Measurements from ENCODE around the gene CCDC171.
A peak's percentile ranks its signal among the peaks of the same experiment; 100 is the strongest.
"Not testable (repeated sequence)": the region's sequence is repeated elsewhere in the genome, so short reads cannot be mapped to it uniquely, and the experiment has no call there.

Gene CCDC171

DNA sequence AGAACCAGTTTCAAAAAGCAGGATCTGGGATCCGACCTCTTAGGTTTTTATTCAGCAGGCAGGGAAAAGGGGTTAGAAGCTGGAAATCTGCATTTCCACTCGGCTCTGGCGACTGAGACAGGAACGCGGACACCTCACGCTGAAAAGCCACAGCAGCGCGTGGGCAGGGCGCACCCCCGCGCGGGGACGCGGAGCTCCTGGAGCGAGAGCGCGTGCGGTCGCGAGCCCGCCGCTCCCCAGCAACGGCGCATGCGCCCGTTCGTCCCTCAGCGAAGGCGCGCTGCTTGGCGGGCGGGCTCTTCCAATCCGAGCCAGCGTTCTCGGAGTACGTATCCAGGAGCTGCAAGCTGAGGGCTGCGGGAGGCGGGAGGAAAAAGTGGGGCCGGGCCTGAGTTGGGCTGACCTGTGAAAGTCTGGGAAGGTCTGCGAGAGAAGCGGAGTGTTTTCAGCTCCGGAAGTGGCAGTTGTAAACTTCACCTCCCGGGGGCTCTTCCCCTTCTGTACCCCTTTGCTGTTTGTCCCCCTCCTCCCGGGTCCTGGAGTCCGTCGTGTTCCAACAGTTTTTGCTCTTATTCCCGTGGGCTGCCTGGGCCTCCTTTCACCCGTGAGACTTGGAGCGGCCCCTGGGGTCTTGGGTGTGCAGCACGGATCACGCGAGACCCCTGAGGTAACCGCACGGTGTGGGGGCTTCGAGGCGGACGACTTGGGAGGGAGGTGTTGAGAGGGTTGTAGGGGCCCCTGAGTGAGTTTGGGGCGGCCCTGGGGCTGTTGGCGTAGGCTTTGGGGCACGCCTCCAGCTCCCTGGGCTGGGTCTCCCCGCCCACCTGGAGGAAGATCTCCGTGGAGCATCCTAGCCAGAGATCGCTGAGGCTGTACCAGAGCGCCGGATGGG is at the start of gene CCDC171:
TSS of gene CCDC171 (plus strand) at position 408 of the 892 bp plus-strand sequence. CDS start 11,046 bp downstream, outside the sequence.
- Mint-ChIP-seq H3K27me3 (no peaks in the 10 kb centered on the region), H3K36me3 (no peaks in the 10 kb centered on the region), H3K9me3 (ENCODE audit: low read depth) (no peaks in the 10 kb centered on the region), H3K4me3 (peak within 1 kb of the TSS; percentile 91), H3K4me1 (ENCODE audit: low read depth) (peaks cover 13% of the 10 kb centered on the region), H3K27ac (peak within 1 kb of the TSS; percentile 81)

DNA sequence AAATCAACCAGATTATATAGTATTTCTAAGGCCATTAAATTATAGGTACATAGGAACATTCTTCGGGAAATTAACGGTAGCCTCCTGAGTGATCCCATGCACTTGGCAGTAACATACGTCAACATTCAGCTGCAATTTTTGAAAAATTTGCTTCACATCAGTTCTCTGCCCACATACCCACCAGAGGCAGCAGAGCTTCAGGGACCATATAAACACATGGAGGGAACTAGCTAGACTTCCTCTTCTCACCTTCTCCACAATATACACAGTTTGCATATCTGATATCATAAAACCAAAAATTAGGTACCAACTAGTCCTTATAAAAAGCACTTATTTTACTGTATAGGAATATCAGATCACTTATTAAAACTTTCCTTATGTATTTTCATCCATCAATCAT is 46.9 kb upstream of the CCDC171 start:
- Mint-ChIP-seq H3K27ac (peak overlapping the region; percentile 41), H3K27me3 (no peaks in the 10 kb centered on the region), H3K4me1 (ENCODE audit: low read depth) (peaks cover 67% of the 10 kb centered on the region), H3K4me3 (no peak overlapping the region), H3K9me3 (ENCODE audit: low read depth) (no peaks in the 10 kb centered on the region), H3K36me3 (peaks cover 8% of the 10 kb centered on the region)

DNA sequence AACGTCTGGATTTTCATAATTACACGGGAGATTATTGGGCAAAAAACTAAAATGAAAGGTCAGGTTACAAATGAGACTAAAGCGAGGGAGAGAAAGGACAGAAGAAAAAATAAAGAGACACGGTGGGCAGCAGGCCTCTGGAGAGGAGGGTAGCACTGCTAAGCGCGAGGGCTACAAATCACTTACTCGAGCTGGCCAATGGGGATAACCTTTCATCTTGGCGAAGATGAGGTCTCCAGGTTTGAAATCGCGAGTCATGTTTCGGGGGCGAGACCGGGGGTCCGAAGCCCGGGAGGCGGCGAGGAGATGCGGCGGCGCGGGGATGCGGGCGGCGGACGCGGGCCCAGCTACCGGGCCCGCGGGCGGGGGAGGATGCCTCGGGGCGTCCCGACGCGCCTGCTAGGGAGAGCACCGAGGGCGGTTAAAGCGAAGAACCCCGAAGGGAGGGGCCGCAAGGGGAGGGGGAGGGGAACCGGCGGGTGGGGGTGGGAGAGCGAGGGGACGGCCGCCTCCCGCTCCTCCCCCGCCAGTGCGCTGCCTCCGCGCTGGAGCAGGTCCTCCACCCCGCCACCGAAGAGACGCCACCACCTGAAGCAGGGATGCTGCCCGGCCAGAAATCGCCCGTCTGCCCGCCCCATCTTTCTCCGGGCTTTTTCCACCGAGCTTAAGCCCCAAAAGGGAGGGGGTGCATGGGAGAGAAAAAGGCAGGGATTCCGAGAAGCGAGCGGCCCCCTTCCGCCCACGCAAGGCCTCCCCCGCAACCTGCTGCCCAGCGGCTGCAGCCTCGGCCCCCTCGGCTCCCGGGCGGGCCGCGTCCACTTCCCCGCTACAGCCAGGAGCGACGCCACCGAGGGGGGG is 42.7 kb upstream of the CCDC171 start:
- H3K36me3 Mint-ChIP-seq = peaks cover 4% of the 10 kb centered on the region
- peak overlapping the region; percentile 88 for H3K27ac Mint-ChIP-seq
- H3K27me3 Mint-ChIP-seq = no peaks in the 10 kb centered on the region
- H3K4me1 Mint-ChIP-seq (ENCODE audit: low read depth) = peaks cover 57% of the 10 kb centered on the region
- H3K4me3 Mint-ChIP-seq = peak overlapping the region; percentile 90
- H3K9me3 Mint-ChIP-seq (ENCODE audit: low read depth) = no peaks in the 10 kb centered on the region

DNA sequence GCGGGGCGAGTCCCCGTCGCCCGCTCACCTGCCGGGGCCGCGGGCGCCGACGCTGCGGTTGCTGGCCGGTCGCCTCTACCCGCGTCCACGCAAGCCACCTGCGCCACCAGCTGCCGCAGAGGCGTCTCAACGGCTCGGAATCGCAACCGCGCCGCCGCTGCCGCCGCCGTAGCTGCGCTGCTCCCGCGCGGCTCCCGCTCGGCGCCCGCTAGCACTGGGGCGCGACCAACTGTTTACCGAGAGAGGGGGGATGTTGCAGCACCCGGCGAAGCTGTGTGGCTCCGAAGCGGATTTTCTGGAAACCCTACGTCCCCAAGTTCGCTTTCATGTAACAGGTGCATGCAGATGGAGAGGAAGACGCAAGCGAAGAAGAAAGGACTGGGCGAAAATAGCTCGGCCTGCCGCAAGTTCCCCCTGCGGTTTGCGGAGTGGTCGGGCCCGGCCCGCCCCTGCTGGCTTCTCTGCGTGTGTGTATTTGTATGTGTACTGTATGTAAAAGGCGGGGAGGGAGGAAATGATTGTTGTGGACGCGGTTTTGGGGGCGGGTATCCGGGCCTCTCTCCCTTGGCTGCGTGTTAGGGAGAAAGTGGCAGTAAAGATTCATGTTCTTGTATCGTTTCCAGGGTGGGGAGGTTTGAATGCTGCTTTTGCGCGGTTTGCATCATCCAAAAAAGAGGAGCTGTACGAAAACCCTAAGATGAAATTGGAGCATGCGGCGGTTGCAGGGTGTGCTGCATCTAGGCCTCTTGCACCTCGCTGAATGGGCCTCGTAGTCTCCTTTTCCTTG is 41.9 kb upstream of the CCDC171 start, which contains the start of gene PSIP1:
TSS of gene PSIP1 (minus strand) at position 182 of the 787 bp plus-strand sequence. CDS start 782 bp downstream, outside the sequence.
- Mint-ChIP-seq H3K27me3 (no peaks in the 10 kb centered on the region), H3K4me1 (ENCODE audit: low read depth) (peaks cover 52% of the 10 kb centered on the region), H3K27ac (peak within 1 kb of the TSS; percentile 98), H3K4me3 (peak within 1 kb of the TSS; percentile 95), H3K9me3 (ENCODE audit: low read depth) (no peaks in the 10 kb centered on the region), H3K36me3 (peaks cover 2% of the 10 kb centered on the region)

DNA sequence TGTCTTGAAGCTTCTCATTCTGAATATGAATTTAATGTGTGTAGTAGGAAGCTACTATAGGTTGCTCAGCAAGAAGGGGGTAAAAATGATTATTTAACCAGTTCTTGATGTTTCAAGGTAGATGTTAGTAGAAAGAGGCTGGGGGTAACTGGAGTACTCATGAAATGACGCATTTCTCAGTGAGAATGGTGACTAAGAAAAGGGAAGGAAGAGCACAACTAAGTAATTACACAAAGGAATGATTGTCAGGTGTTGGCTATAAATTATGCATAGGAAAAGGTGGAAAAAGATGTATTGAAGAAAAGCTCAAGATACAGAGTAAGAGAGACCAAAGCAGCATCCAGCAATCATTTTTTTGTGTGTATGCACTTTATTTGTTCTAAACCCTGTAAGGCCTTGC is 40.6 kb upstream of the CCDC171 start:
- Mint-ChIP-seq H3K27me3 (no peaks in the 10 kb centered on the region), H3K36me3 (no peaks in the 10 kb centered on the region), H3K4me3 (peak overlapping the region; percentile 53), H3K9me3 (ENCODE audit: low read depth) (no peaks in the 10 kb centered on the region), H3K27ac (peak overlapping the region; percentile 24), H3K4me1 (ENCODE audit: low read depth) (peaks cover 40% of the 10 kb centered on the region)

DNA sequence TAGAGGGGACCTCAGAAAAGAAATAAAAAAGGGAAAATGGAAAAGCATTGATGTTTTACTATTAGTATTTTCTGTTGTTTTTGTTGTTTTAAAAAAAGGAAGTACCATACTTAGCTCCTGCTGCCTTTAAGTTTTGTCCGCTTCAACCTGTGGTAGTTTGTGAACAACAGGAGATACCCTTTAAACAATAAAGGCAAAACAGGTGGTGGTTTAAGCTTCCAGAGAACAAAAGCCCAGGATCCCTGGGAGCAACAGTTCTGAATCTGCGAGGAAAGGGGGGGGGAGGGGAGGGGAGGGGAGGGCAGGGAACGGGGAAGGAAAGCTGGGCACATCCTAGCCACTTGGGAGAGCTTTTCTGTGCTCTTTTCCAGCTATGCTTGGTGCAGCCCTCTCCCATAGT is 40.0 kb upstream of the CCDC171 start:
- Mint-ChIP-seq H3K36me3 (no peaks in the 10 kb centered on the region), H3K27ac (no peak overlapping the region), H3K4me3 (no peak overlapping the region), H3K27me3 (no peaks in the 10 kb centered on the region), H3K4me1 (ENCODE audit: low read depth) (peaks cover 35% of the 10 kb centered on the region), H3K9me3 (ENCODE audit: low read depth) (no peaks in the 10 kb centered on the region)

DNA sequence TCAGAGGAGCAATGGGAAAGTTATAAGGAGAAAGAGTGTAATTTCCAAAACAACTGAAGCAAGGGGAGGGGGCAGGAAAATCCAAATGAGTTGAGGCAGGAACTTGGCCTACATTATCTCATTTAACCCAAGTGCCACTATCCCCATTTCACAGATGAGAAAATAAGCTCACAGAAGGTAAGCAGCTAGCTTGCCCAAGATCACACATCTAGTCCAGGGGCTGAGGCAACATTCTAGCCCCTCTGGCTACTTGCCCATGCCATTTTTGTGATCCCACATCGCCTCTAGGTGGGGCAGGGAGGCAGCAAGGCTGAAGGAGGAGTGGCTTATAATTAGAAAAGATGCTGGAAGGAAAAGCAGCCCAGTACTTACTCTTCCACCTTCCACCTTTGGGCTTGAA is 39.5 kb upstream of the CCDC171 start:
- no peaks in the 10 kb centered on the region for H3K27me3 Mint-ChIP-seq
- no peaks in the 10 kb centered on the region for H3K36me3 Mint-ChIP-seq
- H3K4me1 Mint-ChIP-seq (ENCODE audit: low read depth) = peaks cover 30% of the 10 kb centered on the region
- H3K4me3 Mint-ChIP-seq = no peak overlapping the region
- no peak overlapping the region for H3K27ac Mint-ChIP-seq
- H3K9me3 Mint-ChIP-seq (ENCODE audit: low read depth) = no peaks in the 10 kb centered on the region

DNA sequence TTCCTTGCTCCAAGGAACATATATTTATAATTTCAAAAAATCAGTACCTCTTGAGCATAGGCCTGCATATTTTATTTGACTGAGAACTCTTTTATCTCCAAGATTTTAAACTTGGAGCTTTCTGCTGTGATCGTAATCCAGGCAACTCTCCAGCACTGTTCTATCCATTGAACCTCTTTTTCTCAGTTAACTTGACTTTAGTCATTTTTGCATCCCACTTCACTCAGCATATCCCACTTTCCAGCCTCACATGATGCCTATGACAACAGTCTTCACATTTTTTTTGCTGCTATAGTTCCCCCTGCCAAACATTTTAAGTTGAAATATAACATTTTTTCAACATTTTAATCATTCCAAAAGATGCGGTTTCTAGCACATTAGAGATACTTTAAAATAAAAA is 33.0 kb upstream of the CCDC171 start:
- Mint-ChIP-seq H3K27me3 (no peaks in the 10 kb centered on the region), H3K4me1 (ENCODE audit: low read depth) (peaks cover 6% of the 10 kb centered on the region), H3K9me3 (ENCODE audit: low read depth) (no peaks in the 10 kb centered on the region), H3K4me3 (no peak overlapping the region), H3K27ac (no peak overlapping the region), H3K36me3 (no peaks in the 10 kb centered on the region)

DNA sequence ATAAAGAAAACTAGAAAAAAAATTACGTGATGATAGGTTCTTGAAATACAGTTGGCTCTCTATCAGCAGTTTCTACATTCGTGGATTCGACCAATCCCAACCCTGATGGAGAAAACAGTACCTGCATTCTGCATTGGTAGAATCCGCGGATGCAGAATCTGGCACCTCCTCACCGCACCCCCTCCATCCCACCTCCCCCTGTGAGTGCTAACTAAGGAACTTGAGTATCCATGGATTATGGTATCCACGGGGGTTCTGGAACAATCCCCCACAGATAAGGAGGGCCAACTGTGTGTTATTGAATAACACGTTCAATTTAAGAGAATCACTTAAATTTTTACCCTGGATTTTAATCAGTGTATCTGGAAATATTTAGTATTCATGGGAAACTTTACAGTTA is 31.6 kb upstream of the CCDC171 start:
- no peaks in the 10 kb centered on the region for H3K27me3 Mint-ChIP-seq
- peaks cover 3% of the 10 kb centered on the region for H3K36me3 Mint-ChIP-seq
- no peak overlapping the region for H3K27ac Mint-ChIP-seq
- H3K9me3 Mint-ChIP-seq (ENCODE audit: low read depth) = no peaks in the 10 kb centered on the region
- H3K4me1 Mint-ChIP-seq (ENCODE audit: low read depth) = peaks cover 6% of the 10 kb centered on the region
- H3K4me3 Mint-ChIP-seq = no peak overlapping the region

DNA sequence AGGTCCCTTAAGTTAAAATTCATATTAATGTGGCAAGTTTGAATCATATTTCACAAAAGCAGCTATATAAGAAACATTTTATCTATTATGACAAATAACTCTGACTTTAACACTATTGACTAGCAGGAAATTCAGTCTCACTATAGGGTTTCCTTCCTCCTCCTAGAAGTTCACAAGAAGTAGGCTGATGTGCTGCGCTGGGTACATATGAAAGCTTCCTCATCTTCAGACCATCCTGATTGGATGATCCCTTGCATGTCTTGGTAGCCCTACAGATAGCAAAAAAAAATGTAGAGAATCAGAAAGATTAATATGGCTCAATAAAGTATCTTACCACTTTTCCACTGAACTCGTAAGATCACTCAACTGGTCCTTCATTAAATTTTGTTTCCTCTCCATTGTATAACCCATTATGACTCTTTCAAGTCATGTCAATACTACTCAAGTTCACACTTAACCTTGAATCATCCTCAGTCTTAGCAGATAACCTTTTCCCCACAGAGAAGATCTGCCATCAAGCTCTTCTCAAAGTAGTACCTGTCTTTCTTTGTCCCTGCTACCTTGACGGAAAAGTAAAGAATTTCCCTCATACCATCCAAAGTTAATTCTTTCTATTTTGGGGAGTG is 30.6 kb upstream of the CCDC171 start:
- H3K4me1 Mint-ChIP-seq (ENCODE audit: low read depth) = peaks cover 6% of the 10 kb centered on the region
- H3K4me3 Mint-ChIP-seq = no peak overlapping the region
- no peak overlapping the region for H3K27ac Mint-ChIP-seq
- no peaks in the 10 kb centered on the region for H3K9me3 Mint-ChIP-seq (ENCODE audit: low read depth)
- H3K27me3 Mint-ChIP-seq = no peaks in the 10 kb centered on the region
- peaks cover 3% of the 10 kb centered on the region for H3K36me3 Mint-ChIP-seq

DNA sequence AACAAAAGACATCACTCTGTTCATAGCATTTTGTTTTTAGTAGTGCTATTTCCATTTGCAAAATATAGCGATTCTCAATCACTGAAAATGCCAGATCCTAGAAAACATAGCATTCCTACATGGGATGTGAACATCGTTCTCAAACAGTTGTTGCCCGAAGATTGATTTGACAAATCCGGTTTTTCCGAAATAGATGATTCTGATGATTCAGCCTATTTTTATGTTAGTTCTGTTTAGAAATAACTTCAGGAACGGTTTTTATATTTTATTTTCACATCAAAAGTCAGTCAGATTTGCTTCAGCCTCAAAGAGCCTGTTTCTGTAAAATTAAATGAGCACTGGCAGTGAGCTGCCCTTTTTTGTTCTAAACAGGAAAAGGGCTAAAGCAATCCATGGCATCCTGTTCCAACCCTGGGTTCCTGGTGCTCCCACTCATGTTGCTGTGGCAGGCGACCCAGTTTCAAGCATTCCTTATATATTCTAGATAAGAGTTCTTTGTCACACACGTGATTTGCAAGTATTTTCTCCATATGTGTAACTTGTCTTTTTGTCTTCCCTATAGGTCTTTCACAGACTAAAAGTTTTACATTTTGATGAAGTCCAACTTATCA is 27.9 kb upstream of the CCDC171 start:
- Mint-ChIP-seq H3K27ac (no peak overlapping the region), H3K9me3 (ENCODE audit: low read depth) (no peaks in the 10 kb centered on the region), H3K4me1 (ENCODE audit: low read depth) (peaks cover 6% of the 10 kb centered on the region), H3K36me3 (peaks cover 3% of the 10 kb centered on the region), H3K4me3 (no peak overlapping the region), H3K27me3 (no peaks in the 10 kb centered on the region)

DNA sequence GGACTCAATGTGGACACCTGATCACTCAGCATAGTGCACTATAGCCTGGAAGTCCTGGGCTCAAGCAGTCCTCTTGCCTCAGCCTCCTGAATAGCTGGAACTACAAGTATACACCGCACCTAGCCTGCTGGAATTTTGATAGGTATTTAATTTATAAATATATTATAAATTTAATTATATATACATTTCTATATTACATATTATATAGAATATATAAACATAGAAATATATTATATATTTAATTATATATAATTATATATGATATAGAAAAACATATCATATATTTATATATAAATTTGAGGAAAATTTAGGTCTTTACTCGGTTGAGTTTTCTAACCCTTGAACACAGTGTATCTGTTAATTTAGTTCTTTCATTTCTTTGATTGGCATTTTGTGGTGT is 26.9 kb upstream of the CCDC171 start:
- H3K36me3 Mint-ChIP-seq = peaks cover 3% of the 10 kb centered on the region
- H3K4me3 Mint-ChIP-seq = no peak overlapping the region
- H3K4me1 Mint-ChIP-seq (ENCODE audit: low read depth) = peaks cover 6% of the 10 kb centered on the region
- no peak overlapping the region for H3K27ac Mint-ChIP-seq
- H3K27me3 Mint-ChIP-seq = no peaks in the 10 kb centered on the region
- H3K9me3 Mint-ChIP-seq (ENCODE audit: low read depth) = no peaks in the 10 kb centered on the region

DNA sequence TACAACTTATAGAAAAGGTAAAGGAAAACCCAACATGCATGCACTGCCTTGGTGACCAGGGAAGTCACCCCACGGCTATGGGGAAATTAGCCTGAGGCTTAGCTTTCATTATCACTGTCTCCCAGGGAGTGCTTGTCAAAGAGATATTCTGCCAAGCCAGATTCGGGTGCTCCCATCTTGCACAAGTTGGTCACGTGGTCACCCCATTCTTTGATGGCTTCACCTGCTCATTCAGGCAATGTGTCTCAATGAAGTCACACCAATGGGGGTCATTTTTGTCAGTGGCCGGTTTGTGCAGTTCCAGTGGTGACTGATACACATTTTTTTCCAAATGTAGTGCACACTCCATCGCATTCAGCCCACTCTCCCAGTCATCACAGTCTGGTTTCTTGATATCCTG is 25.8 kb upstream of the CCDC171 start:
- H3K4me3 Mint-ChIP-seq; H3K9me3 Mint-ChIP-seq (ENCODE audit: low read depth); H3K4me1 Mint-ChIP-seq (ENCODE audit: low read depth): not testable (repeated sequence)

More for the DNA sequence above, 25.8 kb upstream of the CCDC171 start:
- H3K36me3 Mint-ChIP-seq, H3K27me3 Mint-ChIP-seq, H3K27ac Mint-ChIP-seq: not testable (repeated sequence)

Data from activated naive CD8-positive, alpha-beta T cell (primary cell).